OCI-LY1 (cell line): ENCODE data around the gene SYT9.

Experiments
- H2AFZ ChIP-seq: fragments of 200-600 bp; sonication (generic), shearing (Covaris generic); 2 replicates; pipeline ENCODE4 v1.6.0; 2014; ENCODE audit warnings: antibody characterized with exemption, mild to moderate bottlenecking, low read length
- H3F3A ChIP-seq: fragments of 200-600 bp; sonication (generic), shearing (Covaris generic); 2 replicates; pipeline ENCODE4 v1.6.0; 2014; ENCODE audit warnings: mild to moderate bottlenecking, antibody characterized with exemption, low read length, moderate library complexity; ENCODE audit not compliant: insufficient read depth
- H3K27ac ChIP-seq: fragments of 200-600 bp; sonication (generic); 2 replicates; pipeline ENCODE4 v1.5.1; 2014; ENCODE audit warnings: low read length, mixed run types, mild to moderate bottlenecking, low read depth; ENCODE audit not compliant: poor library complexity, severe bottlenecking
- H3K27me3 ChIP-seq: fragments of 200-600 bp; sonication (generic); 2 replicates; pipeline ENCODE4 v1.6.0; 2014; ENCODE audit warnings: antibody characterized with exemption, mild to moderate bottlenecking, low read length, moderate library complexity; ENCODE audit not compliant: insufficient read depth
- H3K36me3 ChIP-seq: fragments of 200-600 bp; sonication (generic); 2 replicates; pipeline ENCODE4 v1.6.1; 2014; ENCODE audit warnings: mild to moderate bottlenecking, antibody characterized with exemption, low read length, moderate library complexity, mixed read lengths; ENCODE audit not compliant: insufficient read depth
- H3K4me1 ChIP-seq: fragments of 200-600 bp; sonication (generic); 2 replicates; pipeline ENCODE4 v1.5.1; 2014; ENCODE audit warnings: mild to moderate bottlenecking, low read length, moderate library complexity; ENCODE audit not compliant: insufficient read depth, severe bottlenecking
- H3K4me2 ChIP-seq: fragments of 200-600 bp; sonication (generic), shearing (Covaris generic); 2 replicates; pipeline ENCODE4 v1.6.1; 2014; ENCODE audit warnings: low read length
- H3K4me3 ChIP-seq: fragments of 200-600 bp; sonication (generic); 2 replicates; pipeline ENCODE4 v1.5.1; 2014; ENCODE audit warnings: low read length, low read depth, mild to moderate bottlenecking, mixed read lengths; ENCODE audit not compliant: poor library complexity, severe bottlenecking
- H3K79me2 ChIP-seq: fragments of 200-600 bp; shearing (Covaris generic); 2 replicates; pipeline ENCODE4 v1.6.1; 2016; ENCODE audit warnings: mixed run types, low read length, mixed read lengths; ENCODE audit not compliant: insufficient read depth
- H3K9ac ChIP-seq: fragments of 200-600 bp; sonication (generic), shearing (Covaris generic); 2 replicates; pipeline ENCODE4 v1.6.1; 2014; ENCODE audit warnings: mild to moderate bottlenecking, low read length, mixed read lengths
- H3K9me2 ChIP-seq: fragments of 200-600 bp; sonication (generic), shearing (Covaris generic); 2 replicates; pipeline ENCODE4 v1.6.1; 2014; ENCODE audit warnings: low read depth, mild to moderate bottlenecking, low read length, mixed read lengths
- H3K9me3 ChIP-seq: fragments of 200-600 bp; shearing (Covaris generic); 2 replicates; pipeline ENCODE4 v1.6.1; 2014; ENCODE audit warnings: low read length, mixed read lengths
- H4K20me1 ChIP-seq: fragments of 200-600 bp; sonication (generic), shearing (Covaris generic); 2 replicates; pipeline ENCODE4 v1.6.0; 2016; ENCODE audit warnings: mild to moderate bottlenecking, low read length; ENCODE audit not compliant: insufficient read depth
- CTCF ChIP-seq: fragments of 200-600 bp; sonication (generic), shearing (Covaris generic); IDR thresholded peaks from 2 replicates; pipeline ENCODE4 v1.5.1; 2017; ENCODE audit warnings: mild to moderate bottlenecking, antibody characterized with exemption, low read length, moderate library complexity, mixed read lengths
- EZH2 ChIP-seq: fragments of 200-600 bp; sonication (generic), shearing (Covaris generic); IDR thresholded peaks from 2 replicates; pipeline ENCODE4 v1.8.0; 2017; ENCODE audit warnings: borderline replicate concordance, mixed run types, mild to moderate bottlenecking, antibody characterized with exemption, low read length, moderate library complexity, mixed read lengths

SYT9 gene

GRCh38 chr11:7383406-7383805 lies 131.7 kb downstream of the SYT9 start:
- no peaks in the 10 kb centered on the region for H3K4me1 ChIP-seq
- no peak overlapping the region for H3K4me2 ChIP-seq
- no peaks in the 10 kb centered on the region for H3K79me2 ChIP-seq
- H3F3A ChIP-seq: no peaks in the 10 kb centered on the region
- H3K27ac ChIP-seq: no peak overlapping the region
- H3K9me2 ChIP-seq: no peaks in the 10 kb centered on the region
- no peak overlapping the region for H3K4me3 ChIP-seq
- no peak for TF ChIP-seq EZH2
- no peak for TF ChIP-seq CTCF
- no peak overlapping the region for H3K9ac ChIP-seq
- no peak overlapping the region for H2AFZ ChIP-seq
- no peaks in the 10 kb centered on the region for H4K20me1 ChIP-seq
- H3K9me3 ChIP-seq: no peaks in the 10 kb centered on the region
- H3K36me3 ChIP-seq: no peaks in the 10 kb centered on the region
- H3K27me3 ChIP-seq: no peaks in the 10 kb centered on the region

- Histone ChIP-seq H3K4me3 (no peak overlapping the region), H3K9me2 (no peaks in the 10 kb centered on the region), H2AFZ (no peak overlapping the region), H3K4me2 (no peak overlapping the region), H3K9me3 (no peaks in the 10 kb centered on the region), H3F3A (no peaks in the 10 kb centered on the region), H3K36me3 (no peaks in the 10 kb centered on the region), H3K27me3 (no peaks in the 10 kb centered on the region), H3K27ac (no peak overlapping the region), H3K9ac (no peak overlapping the region), H3K79me2 (no peaks in the 10 kb centered on the region), H4K20me1 (no peaks in the 10 kb centered on the region), H3K4me1 (no peaks in the 10 kb centered on the region)
- TF ChIP-seq CTCF (no peak), EZH2 (no peak)
These were observed 133.0 kb downstream of the SYT9 start for GRCh38 chr11:7384691-7385090.

- H3K36me3 ChIP-seq: no peaks in the 10 kb centered on the region
- H3K9ac ChIP-seq: no peak overlapping the region
- H3K79me2 ChIP-seq: no peaks in the 10 kb centered on the region
- H4K20me1 ChIP-seq: no peaks in the 10 kb centered on the region
- H3K9me2 ChIP-seq: no peaks in the 10 kb centered on the region
- no peaks in the 10 kb centered on the region for H3K9me3 ChIP-seq
- no peaks in the 10 kb centered on the region for H3F3A ChIP-seq
- no peaks in the 10 kb centered on the region for H3K27me3 ChIP-seq
- H3K27ac ChIP-seq: no peak overlapping the region
- H3K4me3 ChIP-seq: no peak overlapping the region
- H2AFZ ChIP-seq: no peak overlapping the region
- no peak overlapping the region for H3K4me2 ChIP-seq
- no peaks in the 10 kb centered on the region for H3K4me1 ChIP-seq
- TF ChIP-seq EZH2: no peak
- no peak for TF ChIP-seq CTCF
These were observed 133.8 kb downstream of the SYT9 start for GRCh38 chr11:7385532-7385931.
